Ishikawa (cell line): ENCODE measurements around the gene PHETA1.

Experiments
- CEBPB ChIP-seq: IDR thresholded peaks from 2 replicates; pipeline ENCODE4 v1.6.1; 2012
- CREB1 ChIP-seq: IDR thresholded peaks from 2 replicates; pipeline ENCODE4 v1.6.1; 2012; ENCODE audit warnings: low read depth
- EGR1 ChIP-seq: IDR thresholded peaks from 2 replicates; pipeline ENCODE4 v1.6.1; 2012
- EP300 ChIP-seq: IDR thresholded peaks from 2 replicates; pipeline ENCODE4 v1.6.1; 2012; ENCODE audit warnings: borderline replicate concordance
- FOXM1 ChIP-seq: IDR thresholded peaks from 2 replicates; pipeline ENCODE4 v1.6.1; 2012; ENCODE audit warnings: low read depth, borderline replicate concordance
- NFIC ChIP-seq: IDR thresholded peaks from 2 replicates; pipeline ENCODE4 v1.6.1; 2012
- RAD21 ChIP-seq: IDR thresholded peaks from 2 replicates; pipeline ENCODE4 v1.6.1; 2012; ENCODE audit warnings: low read depth
- TAF1 ChIP-seq: IDR thresholded peaks from 2 replicates; pipeline ENCODE4 v1.6.1; 2012; ENCODE audit warnings: low read depth, mild to moderate bottlenecking
- TCF12 ChIP-seq: IDR thresholded peaks from 2 replicates; pipeline ENCODE4 v1.6.1; 2012; ENCODE audit warnings: low read depth
- TEAD4 ChIP-seq: IDR thresholded peaks from 2 replicates; pipeline ENCODE4 v1.6.1; 2012
- YY1 ChIP-seq: IDR thresholded peaks from 2 replicates; pipeline ENCODE4 v1.6.1; 2012; ENCODE audit warnings: low read depth
- ZBTB7A ChIP-seq: IDR thresholded peaks from 2 replicates; pipeline ENCODE4 v1.6.1; 2012; ENCODE audit warnings: low read depth
- TF ChIP-seq, protein P1 (sequence below): IDR thresholded peaks from 2 replicates; pipeline ENCODE4 v1.6.1; 2012
- TF ChIP-seq, protein P2 (sequence below): IDR thresholded peaks from 2 replicates; pipeline ENCODE4 v1.6.1; 2012
- TF ChIP-seq, protein P3 (sequence below): IDR thresholded peaks from 2 replicates; pipeline ENCODE4 v1.6.1; 2012; ENCODE audit warnings: low read depth, mild to moderate bottlenecking

Gene PHETA1

DNA sequence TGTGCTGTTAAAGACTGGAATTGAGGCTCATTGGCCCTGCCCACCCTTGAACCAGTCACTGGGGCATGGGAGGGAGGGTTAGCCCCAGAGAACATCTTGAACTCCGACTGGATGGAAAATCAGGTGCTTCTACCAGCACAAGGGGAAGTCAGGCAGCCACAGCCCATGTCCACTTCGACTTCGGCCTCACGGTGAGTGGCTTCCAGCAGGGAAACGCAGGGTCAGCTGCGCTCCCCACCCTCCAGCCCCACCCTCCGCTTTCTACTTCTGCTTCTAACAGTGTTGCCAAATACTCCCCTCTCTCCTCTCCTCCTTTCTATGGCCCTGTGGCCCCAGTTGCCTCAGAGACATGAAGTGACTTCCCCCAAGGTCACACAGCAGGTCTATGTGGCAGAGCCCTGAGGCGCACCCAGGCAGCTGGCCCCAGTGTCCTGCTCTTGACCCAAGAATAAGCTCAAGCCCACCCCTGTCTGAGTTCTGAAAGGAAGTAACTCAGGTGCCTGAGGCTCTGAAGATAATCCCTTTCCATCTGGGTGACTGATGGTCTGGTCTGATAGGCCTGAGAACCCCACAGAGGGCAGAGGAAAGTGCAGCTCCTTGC lies 24.9 kb upstream of the PHETA1 start:
- TF ChIP-seq TAF1 (no peak), FOXM1 (no peak), CREB1 (no peak), CEBPB (no peak), EP300 (no peak), ZBTB7A (no peak), NFIC (no peak), TEAD4 (no peak), RAD21 (no peak)
- TF ChIP-seq, protein P1, sequence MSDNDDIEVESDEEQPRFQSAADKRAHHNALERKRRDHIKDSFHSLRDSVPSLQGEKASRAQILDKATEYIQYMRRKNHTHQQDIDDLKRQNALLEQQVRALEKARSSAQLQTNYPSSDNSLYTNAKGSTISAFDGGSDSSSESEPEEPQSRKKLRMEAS, result no peak

DNA sequence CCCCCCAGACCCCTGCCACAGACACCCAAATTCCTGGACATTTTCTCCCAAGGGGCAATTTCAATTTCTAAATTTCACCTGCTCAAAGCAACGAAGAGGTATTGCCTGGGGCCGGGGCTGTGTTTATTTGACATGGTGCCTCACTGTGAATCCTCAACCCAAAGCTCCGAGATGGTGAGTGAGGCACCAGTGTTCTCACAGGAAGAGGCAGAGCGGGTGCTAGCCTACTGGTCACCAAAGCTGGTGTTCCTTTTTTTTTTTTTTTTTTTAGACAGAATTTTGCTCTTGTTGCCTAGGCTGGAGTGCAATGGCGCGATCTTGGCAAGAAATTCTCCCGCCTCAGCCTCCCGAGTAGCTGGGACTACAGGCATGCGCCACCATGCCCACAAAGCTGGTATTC lies 22.0 kb upstream of the PHETA1 start:
- TF ChIP-seq CREB1 (no peak), FOXM1 (no peak), NFIC (no peak), CEBPB (no peak), EP300 (no peak), TCF12 (no peak), TEAD4 (no peak), TAF1 (no peak), RAD21 (no peak), EGR1 (no peak), YY1 (no peak), ZBTB7A (no peak)
- TF ChIP-seq, protein P1, result no peak
- TF ChIP-seq, protein P2, sequence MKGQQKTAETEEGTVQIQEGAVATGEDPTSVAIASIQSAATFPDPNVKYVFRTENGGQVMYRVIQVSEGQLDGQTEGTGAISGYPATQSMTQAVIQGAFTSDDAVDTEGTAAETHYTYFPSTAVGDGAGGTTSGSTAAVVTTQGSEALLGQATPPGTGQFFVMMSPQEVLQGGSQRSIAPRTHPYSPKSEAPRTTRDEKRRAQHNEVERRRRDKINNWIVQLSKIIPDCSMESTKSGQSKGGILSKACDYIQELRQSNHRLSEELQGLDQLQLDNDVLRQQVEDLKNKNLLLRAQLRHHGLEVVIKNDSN, result no peak
- TF ChIP-seq, protein P3, sequence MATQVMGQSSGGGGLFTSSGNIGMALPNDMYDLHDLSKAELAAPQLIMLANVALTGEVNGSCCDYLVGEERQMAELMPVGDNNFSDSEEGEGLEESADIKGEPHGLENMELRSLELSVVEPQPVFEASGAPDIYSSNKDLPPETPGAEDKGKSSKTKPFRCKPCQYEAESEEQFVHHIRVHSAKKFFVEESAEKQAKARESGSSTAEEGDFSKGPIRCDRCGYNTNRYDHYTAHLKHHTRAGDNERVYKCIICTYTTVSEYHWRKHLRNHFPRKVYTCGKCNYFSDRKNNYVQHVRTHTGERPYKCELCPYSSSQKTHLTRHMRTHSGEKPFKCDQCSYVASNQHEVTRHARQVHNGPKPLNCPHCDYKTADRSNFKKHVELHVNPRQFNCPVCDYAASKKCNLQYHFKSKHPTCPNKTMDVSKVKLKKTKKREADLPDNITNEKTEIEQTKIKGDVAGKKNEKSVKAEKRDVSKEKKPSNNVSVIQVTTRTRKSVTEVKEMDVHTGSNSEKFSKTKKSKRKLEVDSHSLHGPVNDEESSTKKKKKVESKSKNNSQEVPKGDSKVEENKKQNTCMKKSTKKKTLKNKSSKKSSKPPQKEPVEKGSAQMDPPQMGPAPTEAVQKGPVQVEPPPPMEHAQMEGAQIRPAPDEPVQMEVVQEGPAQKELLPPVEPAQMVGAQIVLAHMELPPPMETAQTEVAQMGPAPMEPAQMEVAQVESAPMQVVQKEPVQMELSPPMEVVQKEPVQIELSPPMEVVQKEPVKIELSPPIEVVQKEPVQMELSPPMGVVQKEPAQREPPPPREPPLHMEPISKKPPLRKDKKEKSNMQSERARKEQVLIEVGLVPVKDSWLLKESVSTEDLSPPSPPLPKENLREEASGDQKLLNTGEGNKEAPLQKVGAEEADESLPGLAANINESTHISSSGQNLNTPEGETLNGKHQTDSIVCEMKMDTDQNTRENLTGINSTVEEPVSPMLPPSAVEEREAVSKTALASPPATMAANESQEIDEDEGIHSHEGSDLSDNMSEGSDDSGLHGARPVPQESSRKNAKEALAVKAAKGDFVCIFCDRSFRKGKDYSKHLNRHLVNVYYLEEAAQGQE, result no peak

DNA sequence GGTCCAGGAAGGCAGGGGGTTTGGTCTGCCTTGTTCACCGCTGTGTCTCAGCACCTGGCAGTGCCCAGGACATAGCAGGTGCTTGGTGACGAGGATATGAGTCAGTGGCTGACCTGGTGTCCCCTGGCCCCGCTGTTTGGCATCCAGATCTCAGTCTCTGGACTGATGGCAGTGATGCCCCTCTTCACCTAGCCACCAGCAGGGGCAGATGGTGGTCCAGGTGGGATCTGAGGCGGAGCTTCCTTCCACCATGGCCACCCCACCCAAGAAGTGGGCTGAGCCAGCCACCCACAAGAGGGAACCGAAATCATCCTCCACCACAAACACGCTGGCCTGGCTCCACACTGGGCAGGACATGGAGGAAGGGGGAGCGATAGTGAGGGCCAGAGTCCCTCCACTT lies 20.7 kb upstream of the PHETA1 start:
- TF ChIP-seq ZBTB7A (no peak), TAF1 (no peak), RAD21 (no peak), TEAD4 (no peak), NFIC (no peak), TCF12 (no peak), CREB1 (no peak), EGR1 (no peak), CEBPB (no peak), EP300 (no peak), YY1 (no peak), FOXM1 (no peak)
- TF ChIP-seq, protein P1, result no peak
- TF ChIP-seq, protein P2, result no peak
- TF ChIP-seq, protein P3, result no peak

DNA sequence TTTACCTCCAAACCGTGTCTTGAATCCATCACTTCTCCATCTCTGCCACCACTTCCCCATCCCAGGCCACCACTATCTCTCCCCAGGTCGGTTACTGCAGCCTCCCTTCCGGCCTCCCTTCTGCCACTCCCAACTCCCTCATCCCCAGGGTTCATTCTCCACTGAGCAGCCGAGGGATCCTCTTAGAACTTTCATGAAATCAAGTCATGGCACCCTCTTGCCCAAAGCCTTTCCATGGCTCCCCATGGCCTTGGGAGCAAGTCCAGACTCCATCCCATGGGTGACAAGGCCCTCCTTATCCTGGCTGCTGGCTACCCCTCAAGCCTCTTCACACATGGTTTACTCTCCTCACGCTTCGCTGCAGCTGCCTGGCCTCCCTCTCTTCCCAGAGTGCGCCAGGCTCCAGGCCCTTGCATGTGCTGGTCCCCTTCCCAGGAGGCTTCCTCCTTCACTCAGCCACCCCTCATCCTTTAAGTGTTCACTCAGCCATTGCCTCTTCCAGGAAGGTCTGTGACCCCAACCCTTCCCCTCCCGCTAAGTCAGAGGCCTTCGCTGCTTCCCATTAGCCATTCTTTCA lies 18.9 kb upstream of the PHETA1 start:
- no peak for TF ChIP-seq TEAD4
- no peak for TF ChIP-seq CEBPB
- TF ChIP-seq, protein P1, result no peak
- TF ChIP-seq NFIC, result no peak
- TF ChIP-seq, protein P2, result no peak
- TF ChIP-seq YY1, result no peak
- TF ChIP-seq EGR1, result no peak

DNA sequence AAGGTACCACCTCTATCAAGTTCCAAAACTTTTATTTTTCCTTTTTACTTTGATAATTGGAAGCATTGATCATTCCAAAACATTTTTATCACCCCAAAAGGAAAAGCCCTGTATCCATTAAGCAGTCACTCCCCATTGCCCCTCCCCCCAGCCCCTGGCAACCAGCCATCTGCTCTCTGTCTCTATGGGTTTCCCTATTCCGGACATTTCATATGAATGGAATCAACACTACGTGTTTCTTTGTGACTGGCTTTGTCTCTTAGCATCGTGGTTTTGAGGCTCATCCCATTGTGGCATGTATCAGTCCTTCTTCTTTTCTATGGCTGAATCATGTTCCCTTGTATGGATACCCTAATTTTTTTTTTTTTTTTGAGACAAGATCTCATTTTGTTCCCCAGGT lies 18.0 kb upstream of the PHETA1 start:
- no peak for TF ChIP-seq YY1
- TF ChIP-seq RAD21, result no peak
- TF ChIP-seq NFIC, result no peak
- TF ChIP-seq, protein P2, result no peak
- no peak for TF ChIP-seq ZBTB7A
- TF ChIP-seq, protein P3, result no peak
- no peak for TF ChIP-seq TAF1
